Measurements from ENCODE around the gene SLAMF8.

The SLAMF8 gene

DNA sequence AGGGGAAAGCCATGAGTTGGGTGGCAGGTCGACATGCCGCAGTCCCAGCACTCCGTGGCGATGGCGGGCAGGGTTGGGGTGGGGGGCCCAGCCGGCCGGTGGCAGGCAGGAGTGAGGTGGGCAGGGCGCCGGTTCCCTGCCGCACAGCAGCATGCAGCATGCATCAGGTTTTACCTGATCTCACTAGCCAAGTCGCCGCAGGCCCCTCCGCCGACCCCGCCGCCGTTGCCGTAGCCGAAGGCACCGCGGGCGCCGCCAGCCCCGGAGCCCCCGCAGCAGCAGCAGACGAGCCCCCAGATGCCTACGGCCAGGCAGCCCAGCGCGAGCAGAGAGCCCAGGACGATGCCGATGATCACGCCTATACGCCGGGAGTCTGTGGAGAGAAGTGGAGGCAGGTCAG lies 29.0 kb downstream of the SLAMF8 start:
- H3K4me1 ChIP-seq: no peaks in the 10 kb centered on the region
- no peak overlapping the region for H3K4me2 ChIP-seq
- no peak overlapping the region for H3K9ac ChIP-seq
- H3K27ac ChIP-seq: no peak overlapping the region
- H3K4me3 ChIP-seq: no peak overlapping the region
- H3K27me3 ChIP-seq: peaks cover 39% of the 10 kb centered on the region
- no peaks in the 10 kb centered on the region for H4K20me1 ChIP-seq
- no peaks in the 10 kb centered on the region for H3K36me3 ChIP-seq
- TF ChIP-seq Cebpa-rat (IDR thresholded peaks at IDR 0.05): no peak
- H3K9me3 ChIP-seq: no peaks in the 10 kb centered on the region

DNA sequence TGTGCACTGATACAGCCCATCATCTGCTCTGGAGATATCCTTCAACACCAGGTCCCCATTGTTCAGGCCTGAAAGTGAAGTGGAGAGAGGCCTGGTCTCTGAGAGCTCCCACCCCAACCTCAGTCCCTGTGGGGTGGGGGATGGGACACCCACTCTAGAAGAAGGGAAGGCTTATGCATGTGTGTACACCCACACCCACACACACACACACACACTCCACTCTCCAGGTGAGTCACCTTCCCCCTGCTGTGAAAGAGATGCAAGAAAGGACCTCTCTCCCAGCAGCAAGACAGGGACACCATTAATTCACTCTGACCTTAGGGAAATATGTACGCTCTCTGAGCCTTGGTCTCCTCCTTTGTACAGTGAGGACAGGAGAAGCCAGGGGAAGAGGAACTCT lies 29.9 kb downstream of the SLAMF8 start:
- no peaks in the 10 kb centered on the region for H4K20me1 ChIP-seq
- no peak overlapping the region for H3K4me2 ChIP-seq
- H3K4me3 ChIP-seq: no peak overlapping the region
- H3K36me3 ChIP-seq: no peaks in the 10 kb centered on the region
- peaks cover 42% of the 10 kb centered on the region for H3K27me3 ChIP-seq
- H3K9me3 ChIP-seq: no peaks in the 10 kb centered on the region
- H3K27ac ChIP-seq: no peak overlapping the region
- TF ChIP-seq Cebpa-rat (IDR thresholded peaks at IDR 0.05): no peak
- no peaks in the 10 kb centered on the region for H3K4me1 ChIP-seq
- no peak overlapping the region for H3K9ac ChIP-seq

DNA sequence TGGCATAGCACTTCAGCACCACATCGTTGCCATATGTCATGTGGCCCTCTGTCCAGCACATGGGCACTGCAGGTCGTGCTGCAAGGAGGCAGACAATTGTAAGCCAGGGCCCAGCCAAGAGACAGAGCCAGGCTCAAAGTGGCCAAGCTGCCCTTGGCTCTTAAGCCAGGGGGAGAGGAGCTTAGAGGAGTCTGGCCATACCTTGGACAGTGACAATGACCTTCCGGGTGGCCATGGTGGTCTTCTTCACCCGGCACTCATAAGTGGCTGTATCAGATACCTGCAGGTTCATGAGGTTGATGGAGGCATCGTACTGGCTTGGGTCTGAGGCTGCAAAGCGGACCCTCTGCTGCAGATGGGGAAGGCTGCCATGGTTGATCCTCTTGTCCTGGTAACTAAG lies 31.2 kb downstream of the SLAMF8 start:
- Histone ChIP-seq H4K20me1 (no peaks in the 10 kb centered on the region), H3K4me1 (no peaks in the 10 kb centered on the region), H3K4me3 (no peak overlapping the region), H3K36me3 (no peaks in the 10 kb centered on the region), H3K27ac (no peak overlapping the region), H3K27me3 (peaks cover 39% of the 10 kb centered on the region), H3K9me3 (no peaks in the 10 kb centered on the region), H3K9ac (no peak overlapping the region), H3K4me2 (no peak overlapping the region)
- no peak for TF ChIP-seq Cebpa-rat (IDR thresholded peaks at IDR 0.05)

DNA sequence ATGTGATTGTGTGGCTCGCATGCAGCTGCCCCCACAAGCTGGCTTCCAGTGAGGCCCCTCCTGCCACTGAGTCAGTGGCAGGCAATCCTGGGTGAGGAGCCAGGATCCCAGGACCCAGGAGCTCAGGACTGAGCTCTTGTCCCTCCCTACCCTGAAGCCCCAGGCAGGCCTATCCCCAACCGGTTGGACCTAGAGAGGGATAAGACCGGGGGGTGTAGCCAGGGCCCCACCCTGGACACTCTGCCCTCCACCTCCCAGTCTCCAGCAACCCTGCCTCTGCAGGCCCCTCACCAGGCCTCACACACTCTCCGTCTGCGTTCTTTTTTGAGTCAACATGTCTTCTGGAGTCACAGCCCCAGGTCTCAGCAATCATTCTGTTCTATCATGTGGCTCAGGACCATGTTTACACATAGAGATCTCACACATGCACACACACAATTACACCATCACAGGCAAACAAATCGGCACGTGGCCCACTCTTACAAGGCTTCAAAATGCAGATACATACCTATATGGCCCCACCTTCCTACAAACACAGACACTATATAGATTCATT lies 33.2 kb downstream of the SLAMF8 start:
- Histone ChIP-seq H3K4me1 (no peaks in the 10 kb centered on the region), H3K9me3 (no peaks in the 10 kb centered on the region), H3K36me3 (no peaks in the 10 kb centered on the region), H3K4me3 (no peak overlapping the region), H3K4me2 (no peak overlapping the region), H3K27me3 (peaks cover 20% of the 10 kb centered on the region), H3K9ac (no peak overlapping the region), H4K20me1 (no peaks in the 10 kb centered on the region), H3K27ac (no peak overlapping the region)
- no peak for TF ChIP-seq Cebpa-rat (IDR thresholded peaks at IDR 0.05)

DNA sequence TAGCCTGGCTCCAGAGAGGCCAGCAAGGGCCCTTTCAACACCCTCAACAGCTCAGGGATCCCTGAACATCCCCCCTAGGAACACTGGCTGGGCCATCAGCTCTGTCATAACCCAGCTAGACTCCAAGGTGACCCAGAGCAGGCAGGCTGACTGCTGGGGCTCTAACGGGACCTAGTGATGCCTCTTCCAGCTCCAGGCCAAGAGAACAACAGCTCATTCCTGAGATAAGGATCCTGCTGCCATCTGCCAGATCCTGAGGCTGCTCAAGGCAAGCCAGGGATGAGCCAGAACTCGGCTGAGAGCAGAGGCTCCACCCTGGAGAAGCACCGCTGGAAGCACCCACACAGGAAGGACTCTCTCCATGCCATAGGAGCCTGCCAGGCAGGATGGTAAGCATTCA lies 33.8 kb downstream of the SLAMF8 start:
- Histone ChIP-seq H3K4me2 (no peak overlapping the region), H3K4me1 (no peaks in the 10 kb centered on the region), H3K9ac (no peak overlapping the region), H3K27me3 (peaks cover 14% of the 10 kb centered on the region), H3K27ac (no peak overlapping the region), H3K36me3 (no peaks in the 10 kb centered on the region), H3K9me3 (no peaks in the 10 kb centered on the region), H3K4me3 (no peak overlapping the region), H4K20me1 (no peaks in the 10 kb centered on the region)
- TF ChIP-seq Cebpa-rat (IDR thresholded peaks at IDR 0.05): no peak

DNA sequence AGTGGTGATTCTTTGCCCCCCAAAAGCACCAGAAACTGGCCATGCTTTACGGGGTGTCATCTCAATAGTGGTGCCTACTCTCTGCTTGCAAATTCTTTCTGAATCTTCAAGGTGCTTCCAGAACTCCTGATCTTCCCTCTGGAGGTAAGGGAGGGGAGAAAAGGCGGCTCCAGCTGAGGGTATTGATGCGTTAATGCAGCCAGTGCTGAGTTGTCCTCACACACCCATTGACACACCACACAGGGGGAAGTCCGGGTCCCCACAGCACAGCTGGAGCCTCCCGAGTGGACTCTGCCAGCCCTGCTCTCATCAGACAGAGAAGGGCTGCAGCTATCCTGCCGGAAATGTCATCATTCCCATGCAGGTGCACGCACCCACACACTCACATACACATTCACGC lies 34.5 kb downstream of the SLAMF8 start:
- Histone ChIP-seq H3K9me3 (no peaks in the 10 kb centered on the region), H4K20me1 (no peaks in the 10 kb centered on the region), H3K36me3 (no peaks in the 10 kb centered on the region), H3K9ac (no peak overlapping the region), H3K4me1 (no peaks in the 10 kb centered on the region), H3K27ac (no peak overlapping the region), H3K4me2 (no peak overlapping the region), H3K4me3 (no peak overlapping the region), H3K27me3 (peaks cover 6% of the 10 kb centered on the region)
- TF ChIP-seq Cebpa-rat (IDR thresholded peaks at IDR 0.05): no peak

DNA sequence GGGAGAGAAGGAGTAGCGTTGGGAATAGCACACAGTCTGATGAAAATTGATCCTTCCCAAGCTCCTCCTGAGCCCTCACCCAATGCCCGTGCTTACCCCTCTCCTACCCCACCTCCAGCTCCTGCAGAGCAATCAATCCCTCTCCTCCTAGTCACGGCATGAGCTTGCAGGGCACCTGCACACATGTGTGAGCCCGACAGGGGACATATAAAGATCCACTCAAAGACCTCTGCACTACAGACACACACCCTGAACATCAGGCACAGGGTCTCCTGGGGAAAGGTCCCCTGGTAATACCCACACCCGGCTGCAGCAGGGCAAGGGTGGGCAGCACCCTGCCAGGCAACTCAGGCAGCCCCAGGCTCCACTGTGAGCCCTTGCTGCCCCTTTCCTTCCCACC lies 35.4 kb downstream of the SLAMF8 start:
- H3K9ac ChIP-seq: no peak overlapping the region
- no peak overlapping the region for H3K27ac ChIP-seq
- no peak overlapping the region for H3K4me3 ChIP-seq
- TF ChIP-seq Cebpa-rat (IDR thresholded peaks at IDR 0.05): no peak
- no peaks in the 10 kb centered on the region for H3K36me3 ChIP-seq
- H3K4me1 ChIP-seq: no peaks in the 10 kb centered on the region
- no peaks in the 10 kb centered on the region for H4K20me1 ChIP-seq
- H3K27me3 ChIP-seq: peaks cover 4% of the 10 kb centered on the region; the same call in 1 of the 2 replicates
- no peaks in the 10 kb centered on the region for H3K9me3 ChIP-seq
- no peak overlapping the region for H3K4me2 ChIP-seq

DNA sequence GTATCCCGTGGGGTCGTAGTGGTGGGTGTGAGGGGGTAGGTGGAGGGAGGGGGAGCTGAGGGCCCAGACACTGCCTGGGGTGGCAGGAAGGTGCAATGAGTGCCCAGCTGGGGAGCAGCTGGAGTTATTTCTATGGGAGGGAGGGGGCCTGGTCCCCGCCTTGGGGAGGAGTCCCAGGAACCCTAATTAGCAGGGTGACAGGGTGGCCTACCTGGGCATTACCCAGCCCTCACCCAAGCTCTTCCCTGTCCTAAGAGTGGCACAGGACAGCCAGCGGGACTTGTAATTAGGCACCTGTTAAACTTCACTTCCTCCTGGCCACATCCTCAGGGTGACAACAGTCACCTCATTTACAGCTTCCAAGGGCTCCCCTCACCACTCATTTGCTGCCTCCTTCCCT lies 35.9 kb downstream of the SLAMF8 start, which contains the start of gene VSIG8:
Gene VSIG8 (minus strand): TSS at position 101 of the 400 bp plus-strand sequence. CDS start 136 bp downstream, outside the sequence.
- H3K4me3 ChIP-seq: no peak within 1 kb of the TSS
- peaks cover 4% of the 10 kb centered on the region; the same call in 1 of the 2 replicates for H3K27me3 ChIP-seq
- no peak within 1 kb of the TSS for H3K4me2 ChIP-seq
- H4K20me1 ChIP-seq: no peaks in the 10 kb centered on the region
- H3K9ac ChIP-seq: no peak within 1 kb of the TSS
- no peak within 1 kb of the TSS for H3K27ac ChIP-seq
- H3K9me3 ChIP-seq: no peaks in the 10 kb centered on the region
- no peaks in the 10 kb centered on the region for H3K36me3 ChIP-seq
- H3K4me1 ChIP-seq: no peaks in the 10 kb centered on the region
- TF ChIP-seq Cebpa-rat (IDR thresholded peaks at IDR 0.05): no peak

DNA sequence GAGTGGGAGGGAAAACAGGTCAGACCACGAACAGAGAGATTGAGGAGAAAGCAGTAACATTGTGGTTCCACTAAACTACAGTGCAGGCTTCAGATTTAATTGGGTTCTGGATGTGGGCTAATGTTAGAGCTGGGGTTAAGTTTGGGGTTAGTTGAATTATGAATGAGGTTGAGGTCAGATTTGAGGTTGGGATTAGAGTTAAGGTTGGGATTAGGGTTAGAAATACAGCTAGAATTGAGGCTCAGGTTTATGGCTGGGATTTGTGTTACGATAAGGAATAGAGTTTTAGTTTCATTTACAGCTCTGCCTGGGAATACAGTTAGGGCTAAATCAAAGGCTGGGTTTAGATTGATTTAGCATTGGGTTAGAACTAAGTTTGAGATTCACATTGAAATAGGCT lies 37.6 kb downstream of the SLAMF8 start:
- TF ChIP-seq Cebpa-rat (IDR thresholded peaks at IDR 0.05): no peak
- H3K36me3 ChIP-seq: no peaks in the 10 kb centered on the region

DNA sequence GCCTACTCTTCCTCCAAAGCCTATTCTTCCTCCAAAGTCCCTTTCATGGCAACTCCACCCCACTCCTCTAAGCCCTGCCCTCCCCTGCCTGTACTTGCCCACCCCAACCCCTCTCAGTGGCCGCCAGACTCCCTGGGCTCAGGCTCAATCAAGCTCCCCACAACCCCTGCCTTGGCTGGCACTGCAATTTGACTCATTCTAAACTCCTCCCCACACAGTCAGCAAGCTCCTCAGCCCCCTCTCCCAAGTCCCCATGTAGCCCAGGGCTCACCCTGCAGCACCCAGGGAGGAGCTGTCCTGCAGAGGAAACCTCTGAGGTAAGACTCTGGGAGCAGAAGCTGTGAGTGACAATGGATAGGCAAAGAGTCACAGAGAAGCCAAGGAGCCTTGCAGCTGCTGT lies 39.4 kb downstream of the SLAMF8 start:
- TF ChIP-seq Cebpa-rat (IDR thresholded peaks at IDR 0.05): no peak
- Histone ChIP-seq H3K4me2 (no peak overlapping the region), H3K4me1 (no peaks in the 10 kb centered on the region), H3K27ac (no peak overlapping the region), H4K20me1 (no peaks in the 10 kb centered on the region), H3K9me3 (no peaks in the 10 kb centered on the region), H3K4me3 (no peak overlapping the region), H3K27me3 (no peaks in the 10 kb centered on the region), H3K9ac (no peak overlapping the region), H3K36me3 (no peaks in the 10 kb centered on the region)

More for the DNA sequence above, 37.6 kb downstream of the SLAMF8 start:
- H3K27ac ChIP-seq: no peak overlapping the region
- H3K4me3 ChIP-seq: no peak overlapping the region
- no peaks in the 10 kb centered on the region for H3K4me1 ChIP-seq
- H4K20me1 ChIP-seq: no peaks in the 10 kb centered on the region
- peaks cover 4% of the 10 kb centered on the region; the same call in 1 of the 2 replicates for H3K27me3 ChIP-seq
- H3K9me3 ChIP-seq: no peaks in the 10 kb centered on the region
- H3K4me2 ChIP-seq: no peak overlapping the region
- no peak overlapping the region for H3K9ac ChIP-seq

Measured in BLaER1 (cell line).